ENCODE data around the gene MACROD2. TPM values are rescaled to one million over a fixed set of nuclear protein-coding genes. Genes with fewer than 3 reads are reported as not detected.

MACROD2 gene
- polyA plus RNA-seq, 2 of the 4 experiments (the other 2 are of a cell fraction) = 0.96 to 1.3 TPM

GRCh38 chr20:15699431-15700146 is 1704.3 kb downstream of the MACROD2 start:
- Histone ChIP-seq H3K9me3 (no peaks in the 10 kb centered on the region), H3K4me3 (no peak overlapping the region), H3K4me1 (peaks cover 4% of the 10 kb centered on the region; the same call in 1 of the 3 replicates), H3K4me2 (no peak overlapping the region), H3K27ac (no peak overlapping the region)
- 42% methylated on average over 15 of the region's 15 CpGs for WGBS (ENCODE audit: missing lambda C conversion rate)
- TF ChIP-seq EHF (CRISPR knock-in tag; IDR thresholded peaks at IDR 0.05) (no peak), SMC3 (IDR thresholded peaks at IDR 0.05) (no peak), HDAC2 (IDR thresholded peaks at IDR 0.05) (no peak), ZSCAN20 (CRISPR knock-in tag; IDR thresholded peaks at IDR 0.05) (no peak), HMGXB4 (CRISPR knock-in tag; IDR thresholded peaks at IDR 0.05; ENCODE audit: borderline replicate concordance) (no peak), EP300 (IDR thresholded peaks at IDR 0.05) (no peak), JUNB (IDR thresholded peaks at IDR 0.05) (no peak), JUN (IDR thresholded peaks at IDR 0.05) (no peak), FOSL2 (IDR thresholded peaks at IDR 0.05) (no peak), FOSL2 (CRISPR knock-in tag; IDR thresholded peaks at IDR 0.05) (no peak)
- TF ChIP-seq, protein P1, sequence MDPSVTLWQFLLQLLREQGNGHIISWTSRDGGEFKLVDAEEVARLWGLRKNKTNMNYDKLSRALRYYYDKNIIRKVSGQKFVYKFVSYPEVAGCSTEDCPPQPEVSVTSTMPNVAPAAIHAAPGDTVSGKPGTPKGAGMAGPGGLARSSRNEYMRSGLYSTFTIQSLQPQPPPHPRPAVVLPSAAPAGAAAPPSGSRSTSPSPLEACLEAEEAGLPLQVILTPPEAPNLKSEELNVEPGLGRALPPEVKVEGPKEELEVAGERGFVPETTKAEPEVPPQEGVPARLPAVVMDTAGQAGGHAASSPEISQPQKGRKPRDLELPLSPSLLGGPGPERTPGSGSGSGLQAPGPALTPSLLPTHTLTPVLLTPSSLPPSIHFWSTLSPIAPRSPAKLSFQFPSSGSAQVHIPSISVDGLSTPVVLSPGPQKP (IDR thresholded peaks at IDR 0.05; ENCODE audit: low read depth, low read length) = no peak
- TF ChIP-seq, protein P2, sequence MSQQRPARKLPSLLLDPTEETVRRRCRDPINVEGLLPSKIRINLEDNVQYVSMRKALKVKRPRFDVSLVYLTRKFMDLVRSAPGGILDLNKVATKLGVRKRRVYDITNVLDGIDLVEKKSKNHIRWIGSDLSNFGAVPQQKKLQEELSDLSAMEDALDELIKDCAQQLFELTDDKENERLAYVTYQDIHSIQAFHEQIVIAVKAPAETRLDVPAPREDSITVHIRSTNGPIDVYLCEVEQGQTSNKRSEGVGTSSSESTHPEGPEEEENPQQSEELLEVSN (IDR thresholded peaks at IDR 0.05; ENCODE audit: borderline replicate concordance, low read depth) = no peak
- ChIA-PET CTCF (interaction anchor here (1.2 to 2.6 kb wide), 3 partner anchors 10 to 13 kb away, joined by 3 to 8 read pairs (median 6); no protein-coding TSS in a partner anchor), POLR2A (no interaction called here)
- DNase-seq (ENCODE audit: low read depth in 1 of 2, low spot score in 1 of 2) (no peak), FAIRE-seq (no peak), ATAC-seq (no peak)

DNA sequence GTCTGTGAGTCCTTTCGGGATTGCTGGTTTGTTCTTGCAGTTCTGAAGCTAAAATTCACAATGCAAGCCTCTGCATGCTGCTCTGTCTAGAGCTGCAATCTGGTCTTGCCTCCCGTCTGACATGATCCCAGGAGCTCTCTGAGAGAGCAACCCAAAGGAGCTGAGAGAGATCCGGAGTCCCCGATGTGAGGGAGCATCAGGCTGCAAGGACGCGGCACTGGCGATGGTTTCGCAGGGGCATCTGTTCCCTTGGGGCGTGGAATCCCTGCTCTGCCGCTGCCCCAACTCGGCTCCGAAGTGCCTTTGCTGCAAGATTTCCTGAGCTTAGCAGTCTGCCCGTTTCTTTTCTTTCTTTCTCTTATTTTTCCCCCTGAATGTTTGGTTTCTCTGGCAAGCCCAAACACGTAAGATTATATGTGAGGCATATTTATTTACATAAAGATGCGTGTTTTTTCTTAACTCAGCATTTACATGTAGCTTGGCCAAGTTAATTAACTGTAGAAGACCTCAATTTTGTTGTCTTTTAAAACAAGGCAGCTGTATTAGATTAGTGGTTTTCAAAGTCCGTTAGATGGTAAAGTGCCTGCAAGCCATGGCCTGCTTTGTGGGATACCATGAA is 1704.9 kb downstream of the MACROD2 start:
- H3K4me3 ChIP-seq = no peak overlapping the region
- ChIA-PET POLR2A (no interaction called here), CTCF (interaction anchor here (0.6 to 2.6 kb wide), 3 partner anchors 9 to 1804 kb away, joined by 3 to 8 read pairs (median 3); no protein-coding TSS in a partner anchor)
- no peaks in the 10 kb centered on the region for H3K9me3 ChIP-seq
- 62% methylated on average over 16 of the region's 16 CpGs for WGBS (ENCODE audit: missing lambda C conversion rate)
- peaks cover 4% of the 10 kb centered on the region; the same call in 1 of the 3 replicates for H3K4me1 ChIP-seq
- ATAC-seq (no peak), FAIRE-seq (no peak), DNase-seq (ENCODE audit: low read depth in 1 of 2, low spot score in 1 of 2) (no peak)
- TF ChIP-seq, protein P3, sequence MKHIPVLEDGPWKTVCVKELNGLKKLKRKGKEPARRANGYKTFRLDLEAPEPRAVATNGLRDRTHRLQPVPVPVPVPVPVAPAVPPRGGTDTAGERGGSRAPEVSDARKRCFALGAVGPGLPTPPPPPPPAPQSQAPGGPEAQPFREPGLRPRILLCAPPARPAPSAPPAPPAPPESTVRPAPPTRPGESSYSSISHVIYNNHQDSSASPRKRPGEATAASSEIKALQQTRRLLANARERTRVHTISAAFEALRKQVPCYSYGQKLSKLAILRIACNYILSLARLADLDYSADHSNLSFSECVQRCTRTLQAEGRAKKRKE (CRISPR knock-in tag; IDR thresholded peaks at IDR 0.05; ENCODE audit: low read depth) = no peak
- TF ChIP-seq TFCP2L1 (CRISPR knock-in tag; IDR thresholded peaks at IDR 0.05) (no peak), GATA3 (IDR thresholded peaks at IDR 0.05; ENCODE audit: borderline replicate concordance) (no peak), JUNB (IDR thresholded peaks at IDR 0.05) (no peak), BHLHE40 (IDR thresholded peaks at IDR 0.05; ENCODE audit: low read depth, low read length) (no peak), BCL3 (IDR thresholded peaks at IDR 0.05) (no peak), SMC3 (IDR thresholded peaks at IDR 0.05) (no peak), RFX5 (IDR thresholded peaks at IDR 0.05) (no peak), RARB (CRISPR knock-in tag; IDR thresholded peaks at IDR 0.05) (no peak), HEYL (CRISPR knock-in tag; IDR thresholded peaks at IDR 0.05) (no peak), RAD21 (conservative IDR thresholded peaks at IDR 0.05 in 1 of 2, IDR thresholded peaks at IDR 0.05 in 1 of 2) (no peak), HOXA7 (CRISPR knock-in tag; IDR thresholded peaks at IDR 0.05) (no peak), RCOR1 (IDR thresholded peaks at IDR 0.05; ENCODE audit: low read depth, low read length) (no peak)
- TF ChIP-seq, protein P2 (IDR thresholded peaks at IDR 0.05; ENCODE audit: borderline replicate concordance, low read depth) = no peak
- TF ChIP-seq, protein P1 (IDR thresholded peaks at IDR 0.05; ENCODE audit: low read depth, low read length) = no peak
- no peak overlapping the region for H3K27ac ChIP-seq
- H3K4me2 ChIP-seq = no peak overlapping the region

Data from A549 (cell line).